Breast epithelium (tissue), 4 donors: Measurements from ENCODE around the gene ATP9B. TPM values are rescaled to one million over a fixed set of nuclear protein-coding genes. Genes with fewer than 3 reads are reported as not detected.

ENCODE experiments used
- DNase-seq, 2 donors: peaks; one replicate each; pipeline ENCODE4 v3.0.0-alpha.2; 2019; ENCODE audit warnings: low spot score in 2 of 2
- H3K27ac ChIP-seq, 2 donors: fragments of 200-600 bp; sonication (generic) in 1 of 2; one replicate each; pipeline ENCODE4 v1.5.1; 2016 to 2019; ENCODE audit warnings: mild to moderate bottlenecking in 1 of 2
- H3K27me3 ChIP-seq, 2 donors: fragments of 200-600 bp; sonication (generic) in 1 of 2; one replicate each; pipeline versions ENCODE4 v1.5.1 to v1.6.0; 2017 to 2019; ENCODE audit warnings: control low read depth in 1 of 2, mild to moderate bottlenecking in 1 of 2
- H3K36me3 ChIP-seq: fragments of 200-600 bp; one replicate; pipeline ENCODE4 v1.5.1; 2019
- H3K4me1 ChIP-seq, 2 donors: fragments of 200-600 bp; sonication (generic); one replicate each; pipeline ENCODE4 v1.5.1; 2016 to 2019; ENCODE audit warnings: control low read depth in 1 of 2
- H3K4me3 ChIP-seq, 3 donors: fragments of 200-600 bp; sonication (generic); 1 replicate in 2 of 3; 2 replicates in 1 of 3; pipeline ENCODE4 v1.5.1; 2016 to 2019; ENCODE audit warnings: mild to moderate bottlenecking in 3 of 3, moderate library complexity in 2 of 3
- H3K9me3 ChIP-seq, 2 donors: fragments of 200-600 bp; sonication (generic) in 1 of 2; one replicate each; pipeline ENCODE4 v1.5.1; 2016 to 2019; ENCODE audit warnings: control low read depth in 1 of 2
- POLR2A ChIP-seq: fragments of 450-650 bp; IDR thresholded peaks from one replicate; pipeline ENCODE4 v1.6.1; 2016; ENCODE audit warnings: antibody characterized with exemption, mild to moderate bottlenecking, moderate library complexity
- POLR2AphosphoS5 ChIP-seq, 3 donors: sonication (generic); formaldehyde crosslinking; IDR thresholded peaks; one replicate each; pipeline ENCODE4 v1.6.1; 2017; ENCODE audit warnings: antibody characterized with exemption in 3 of 3
- intact Hi-C: fragments of 100-400 bp; cut with DNase I; formaldehyde crosslinking; loops from one replicate; pipeline ENCODE4 v1.15.1; 2023; ENCODE audit warnings: low total_unique reads
- total RNA-seq, 3 donors: library from RNA; depleted of rRNA; stranded (reverse); fragments of >200 nt; gene quantifications; one replicate each; pipeline ENCODE4 v1.1.0, GENCODE V29; 2016
- TF ChIP-seq, protein P1 (sequence below), 3 donors: fragments of 450-650 bp; IDR thresholded peaks; one replicate each; pipeline ENCODE4 v1.5.1; 2016 to 2017; ENCODE audit warnings: antibody characterized with exemption in 3 of 3, mild to moderate bottlenecking in 3 of 3, moderate library complexity in 3 of 3

Gene ATP9B
- total RNA-seq, 3 donors from 2014 or later = 42.1 to 55.9 (median 54.4) TPM

- intact Hi-C loops = loop anchor here (1.0 to 10.0 kb wide), 2 partner anchors 8 to 259 kb away; no protein-coding TSS in a partner anchor
- no peak for DNase-seq
Observed at GRCh38 chr18:79385708-79386341, 316.6 kb downstream of the ATP9B start.

GRCh38 chr18:79386547-79386946 lies 317.4 kb downstream of the ATP9B start:
- Histone ChIP-seq H3K4me1 (no peaks in the 10 kb centered on the region), H3K27me3 (peaks cover 0 to 46% of the 10 kb centered on the region in 2 donors), H3K27ac (no peak overlapping the region), H3K36me3 (no peaks in the 10 kb centered on the region), H3K9me3 (no peaks in the 10 kb centered on the region), H3K4me3 (no peak overlapping the region)
- intact Hi-C loops = loop anchor here (1.0 to 10.0 kb wide), 2 partner anchors 8 to 258 kb away; no protein-coding TSS in a partner anchor
- TF ChIP-seq, protein P1, sequence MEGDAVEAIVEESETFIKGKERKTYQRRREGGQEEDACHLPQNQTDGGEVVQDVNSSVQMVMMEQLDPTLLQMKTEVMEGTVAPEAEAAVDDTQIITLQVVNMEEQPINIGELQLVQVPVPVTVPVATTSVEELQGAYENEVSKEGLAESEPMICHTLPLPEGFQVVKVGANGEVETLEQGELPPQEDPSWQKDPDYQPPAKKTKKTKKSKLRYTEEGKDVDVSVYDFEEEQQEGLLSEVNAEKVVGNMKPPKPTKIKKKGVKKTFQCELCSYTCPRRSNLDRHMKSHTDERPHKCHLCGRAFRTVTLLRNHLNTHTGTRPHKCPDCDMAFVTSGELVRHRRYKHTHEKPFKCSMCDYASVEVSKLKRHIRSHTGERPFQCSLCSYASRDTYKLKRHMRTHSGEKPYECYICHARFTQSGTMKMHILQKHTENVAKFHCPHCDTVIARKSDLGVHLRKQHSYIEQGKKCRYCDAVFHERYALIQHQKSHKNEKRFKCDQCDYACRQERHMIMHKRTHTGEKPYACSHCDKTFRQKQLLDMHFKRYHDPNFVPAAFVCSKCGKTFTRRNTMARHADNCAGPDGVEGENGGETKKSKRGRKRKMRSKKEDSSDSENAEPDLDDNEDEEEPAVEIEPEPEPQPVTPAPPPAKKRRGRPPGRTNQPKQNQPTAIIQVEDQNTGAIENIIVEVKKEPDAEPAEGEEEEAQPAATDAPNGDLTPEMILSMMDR (IDR thresholded peaks at IDR 0.05) = no peak
- TF ChIP-seq POLR2AphosphoS5 (IDR thresholded peaks at IDR 0.05) (no peak), POLR2A (no peak)
- DNase-seq = no peak

More at GRCh38 chr18:79385708-79386341, 316.6 kb downstream of the ATP9B start:
- Histone ChIP-seq H3K27ac (no peak overlapping the region), H3K9me3 (no peaks in the 10 kb centered on the region), H3K4me3 (no peak overlapping the region), H3K36me3 (no peaks in the 10 kb centered on the region), H3K27me3 (peaks cover 0 to 46% of the 10 kb centered on the region in 2 donors), H3K4me1 (no peaks in the 10 kb centered on the region)
- TF ChIP-seq, protein P1 (IDR thresholded peaks at IDR 0.05) = no peak
- TF ChIP-seq POLR2A (no peak), POLR2AphosphoS5 (IDR thresholded peaks at IDR 0.05) (no peak)

GRCh38 chr18:79387214-79387613 lies 318.0 kb downstream of the ATP9B start:
- no peak for DNase-seq
- no peak overlapping the region for H3K4me3 ChIP-seq
- peaks cover 0 to 46% of the 10 kb centered on the region in 2 donors for H3K27me3 ChIP-seq
- intact Hi-C loops = loop anchor here (10.0 kb wide), 1 partner anchor 258 kb away; no protein-coding TSS in a partner anchor
- no peaks in the 10 kb centered on the region for H3K4me1 ChIP-seq
- no peak overlapping the region for H3K27ac ChIP-seq
- H3K36me3 ChIP-seq = no peaks in the 10 kb centered on the region
- TF ChIP-seq, protein P1 (IDR thresholded peaks at IDR 0.05) = no peak
- TF ChIP-seq POLR2AphosphoS5 (IDR thresholded peaks at IDR 0.05) (no peak), POLR2A (no peak)
- H3K9me3 ChIP-seq = no peaks in the 10 kb centered on the region

DNA sequence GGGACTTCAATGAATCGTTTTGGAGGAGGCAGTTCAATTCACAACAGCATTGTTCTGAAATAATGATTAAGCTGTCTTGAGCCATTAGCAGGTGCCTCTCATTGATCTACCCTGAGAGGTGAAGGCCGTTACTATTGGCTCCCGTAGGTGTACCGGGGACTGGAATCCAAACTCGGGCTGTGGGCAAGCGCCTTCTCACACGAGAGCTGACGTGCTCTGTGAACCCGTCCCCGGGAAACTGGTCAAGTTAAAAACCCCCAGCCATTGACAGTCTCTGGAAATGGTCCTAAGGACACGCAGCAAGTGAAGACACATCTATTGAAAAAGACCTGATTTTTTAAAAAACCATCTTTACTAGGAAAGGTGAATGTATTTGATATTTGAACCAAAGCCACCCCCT lies 318.4 kb downstream of the ATP9B start:
- H3K36me3 ChIP-seq = no peaks in the 10 kb centered on the region
- no peak for DNase-seq
- no peak overlapping the region for H3K27ac ChIP-seq
- TF ChIP-seq POLR2AphosphoS5 (IDR thresholded peaks at IDR 0.05) = no peak
- TF ChIP-seq POLR2A = no peak
- TF ChIP-seq, protein P1 (IDR thresholded peaks at IDR 0.05) = no peak
- H3K4me3 ChIP-seq = no peak overlapping the region
- H3K27me3 ChIP-seq = peaks cover 0 to 46% of the 10 kb centered on the region in 2 donors
- intact Hi-C loops = loop anchor here (10.0 kb wide), 1 partner anchor 257 kb away; no protein-coding TSS in a partner anchor
- H3K4me1 ChIP-seq = no peaks in the 10 kb centered on the region
- no peaks in the 10 kb centered on the region for H3K9me3 ChIP-seq

- no peaks in the 10 kb centered on the region for H3K9me3 ChIP-seq
- intact Hi-C loops = loop anchor here (10.0 kb wide), 1 partner anchor 257 kb away; no protein-coding TSS in a partner anchor
- DNase-seq = peak in 1 of 2 donors; percentile 46
- H3K4me1 ChIP-seq = peaks cover 0 to 3% of the 10 kb centered on the region in 2 donors
- H3K27ac ChIP-seq = no peak overlapping the region
- no peaks in the 10 kb centered on the region for H3K36me3 ChIP-seq
- TF ChIP-seq, protein P1 (IDR thresholded peaks at IDR 0.05) = no peak
- TF ChIP-seq POLR2A (no peak), POLR2AphosphoS5 (IDR thresholded peaks at IDR 0.05) (no peak)
- H3K27me3 ChIP-seq = peaks cover 0 to 46% of the 10 kb centered on the region in 2 donors
- H3K4me3 ChIP-seq = no peak overlapping the region
Observed at GRCh38 chr18:79388043-79388442, 318.8 kb downstream of the ATP9B start.
